ENCODE data around the gene GAP43.
"Not testable (repeated sequence)": the region's sequence is repeated elsewhere in the genome, so short reads cannot be mapped to it uniquely, and the experiment has no call there.

GAP43 gene

GRCh38 chr3:115698851-115699591 lies 75.7 kb downstream of the GAP43 start:
- no peak for DNase-seq (ENCODE audit: low spot score)

- DNase-seq (ENCODE audit: low spot score), result no peak
Observed at GRCh38 chr3:115699706-115700105, 76.4 kb downstream of the GAP43 start.

GRCh38 chr3:115702598-115702997 lies 79.3 kb downstream of the GAP43 start:
- DNase-seq (ENCODE audit: low spot score), result no peak

GRCh38 chr3:115704661-115705338 lies 81.5 kb downstream of the GAP43 start:
- DNase-seq (ENCODE audit: low spot score), result no peak

- no peak for DNase-seq (ENCODE audit: low spot score)
Observed at GRCh38 chr3:115706311-115706829, 83.1 kb downstream of the GAP43 start.

GRCh38 chr3:115708540-115708939 lies 85.2 kb downstream of the GAP43 start:
- no peak for DNase-seq (ENCODE audit: low spot score)

GRCh38 chr3:115709093-115709492 lies 85.8 kb downstream of the GAP43 start:
- DNase-seq (ENCODE audit: low spot score), result no peak

GRCh38 chr3:115709931-115710330 lies 86.6 kb downstream of the GAP43 start:
- DNase-seq (ENCODE audit: low spot score), result no peak

GRCh38 chr3:115710799-115711198 lies 87.5 kb downstream of the GAP43 start:
- no peak for DNase-seq (ENCODE audit: low spot score)

GRCh38 chr3:115712871-115713270 lies 89.6 kb downstream of the GAP43 start:
- DNase-seq (ENCODE audit: low spot score), result no peak

GRCh38 chr3:115713284-115713683 lies 90.0 kb downstream of the GAP43 start:
- DNase-seq (ENCODE audit: low spot score), result no peak

GRCh38 chr3:115715241-115715745 lies 92.0 kb downstream of the GAP43 start:
- DNase-seq (ENCODE audit: low spot score), result no peak

- no peak for DNase-seq (ENCODE audit: low spot score)
Observed at GRCh38 chr3:115720983-115721382, 97.7 kb downstream of the GAP43 start.

GRCh38 chr3:115725800-115726199 lies 102.5 kb downstream of the GAP43 start:
- DNase-seq (ENCODE audit: low spot score), result no peak

- no peak for DNase-seq (ENCODE audit: low spot score)
Observed at GRCh38 chr3:115727135-115727534, 103.8 kb downstream of the GAP43 start.

GRCh38 chr3:115728013-115728412 lies 104.7 kb downstream of the GAP43 start:
- no peak for DNase-seq (ENCODE audit: low spot score)

- DNase-seq (ENCODE audit: low spot score), result not testable (repeated sequence)
Observed at GRCh38 chr3:115736341-115736740, 113.0 kb downstream of the GAP43 start.

GRCh38 chr3:115741650-115742049 lies 118.3 kb downstream of the GAP43 start:
- DNase-seq (ENCODE audit: low spot score), result no peak

- not testable (repeated sequence) for DNase-seq (ENCODE audit: low spot score)
Observed at GRCh38 chr3:115744516-115744915, 121.2 kb downstream of the GAP43 start.

- DNase-seq (ENCODE audit: low spot score), result not testable (repeated sequence)
Observed at GRCh38 chr3:115752978-115753377, 129.7 kb downstream of the GAP43 start.

GRCh38 chr3:115758076-115758763 lies 134.9 kb downstream of the GAP43 start:
- no peak for DNase-seq (ENCODE audit: low spot score)

GRCh38 chr3:115760716-115761115 lies 137.4 kb downstream of the GAP43 start:
- DNase-seq (ENCODE audit: low spot score), result no peak

- DNase-seq (ENCODE audit: low spot score), result no peak
Observed at GRCh38 chr3:115761927-115762305, 138.6 kb downstream of the GAP43 start.

Data from CD4-positive, alpha-beta T cell treated with Interleukin-6 at 100 ng/mL for 8 hours (primary cell).